Duodenal mucosa (tissue), 2 donors: ENCODE results near the gene FUT7.

ENCODE experiments used
- H3K27ac ChIP-seq: one replicate; pipeline ENCODE4 v1.7.0; 2013; ENCODE audit warnings: low read depth, low read length
- H3K27me3 ChIP-seq, 2 donors: one replicate each; pipeline ENCODE4 v1.7.0; 2013; ENCODE audit warnings: low read length in 2 of 2, control low read depth in 1 of 2; ENCODE audit not compliant: insufficient read depth in 2 of 2, control insufficient read depth in 1 of 2
- H3K36me3 ChIP-seq, 2 donors: one replicate each; pipeline ENCODE4 v1.7.0; 2013; ENCODE audit warnings: low read length in 2 of 2, control low read depth in 1 of 2; ENCODE audit not compliant: insufficient read depth in 2 of 2, control insufficient read depth in 1 of 2
- H3K4me1 ChIP-seq, 2 donors: one replicate each; pipeline ENCODE4 v1.7.0; 2013; ENCODE audit warnings: low read length in 2 of 2, control low read depth in 1 of 2; ENCODE audit not compliant: insufficient read depth in 2 of 2, control insufficient read depth in 1 of 2
- H3K4me3 ChIP-seq, 2 donors: one replicate each; pipeline ENCODE4 v1.7.0; 2013; ENCODE audit warnings: low read length in 2 of 2, low read depth in 1 of 2
- H3K9ac ChIP-seq, 2 donors: one replicate each; pipeline ENCODE4 v1.7.0; 2013; ENCODE audit warnings: low read length in 2 of 2, low read depth in 1 of 2
- H3K9me3 ChIP-seq, 2 donors: one replicate each; pipeline ENCODE4 v1.7.0; 2013; ENCODE audit warnings: low read length in 2 of 2, control low read depth in 1 of 2; ENCODE audit not compliant: control insufficient read depth in 1 of 2

Gene FUT7

GRCh38 chr9:136991993-136992818, 39.7 kb downstream of the FUT7 start, which contains the start of gene PAXX:
Gene PAXX, plus strand, starts transcription at chr9:136992422. Its CDS starts 22 bp downstream, at chr9:136992444.
- H3K9me3 ChIP-seq, result no peaks in the 10 kb centered on the region
- peaks cover 32 to 42% of the 10 kb centered on the region in 2 donors for H3K4me1 ChIP-seq
- H3K4me3 ChIP-seq, result peak within 1 kb of the TSS; percentile 83 to 87
- H3K9ac ChIP-seq, result peak within 1 kb of the TSS; percentile 73
- peaks cover 0 to 3% of the 10 kb centered on the region in 2 donors for H3K36me3 ChIP-seq
- peaks cover 0 to 7% of the 10 kb centered on the region in 2 donors for H3K27me3 ChIP-seq
- H3K27ac ChIP-seq, result peak within 1 kb of the TSS; percentile 85

- Histone ChIP-seq H3K9me3 (no peaks in the 10 kb centered on the region), H3K27me3 (no peaks in the 10 kb centered on the region), H3K36me3 (peaks cover 0 to 3% of the 10 kb centered on the region in 2 donors), H3K4me1 (peaks cover 17 to 25% of the 10 kb centered on the region in 2 donors), H3K27ac (no peak overlapping the region), H3K9ac (no peak overlapping the region), H3K4me3 (no peak overlapping the region)
Observed at GRCh38 chr9:136990242-136990911, 41.5 kb downstream of the FUT7 start.

DNA sequence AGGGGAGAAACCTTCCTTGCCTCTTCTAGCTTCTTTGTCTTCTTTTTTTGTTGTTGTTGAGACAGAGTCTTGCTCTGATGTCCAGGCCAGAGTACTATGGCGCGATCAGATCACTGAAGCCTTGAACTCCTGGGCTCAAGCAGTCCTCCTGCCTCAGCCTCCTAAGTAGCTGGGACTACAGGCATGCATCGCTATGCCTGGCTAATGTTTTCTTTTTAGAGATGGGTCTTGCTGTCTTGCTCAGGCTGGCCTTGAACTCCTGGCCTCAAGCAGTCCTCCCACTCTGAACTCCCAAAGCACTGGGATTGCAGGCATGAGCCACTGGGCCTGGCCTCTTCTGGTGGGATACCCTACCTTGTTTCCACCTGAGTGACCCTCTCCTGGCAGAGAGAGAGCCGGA, 43.0 kb downstream of the FUT7 start:
- Histone ChIP-seq H3K27me3 (peaks cover 12 to 14% of the 10 kb centered on the region in 2 donors), H3K9me3 (no peaks in the 10 kb centered on the region), H3K27ac (no peak overlapping the region), H3K4me1 (peaks cover 10 to 14% of the 10 kb centered on the region in 2 donors), H3K36me3 (peaks cover 0 to under 1% of the 10 kb centered on the region in 2 donors), H3K9ac (no peak overlapping the region), H3K4me3 (no peak overlapping the region)

DNA sequence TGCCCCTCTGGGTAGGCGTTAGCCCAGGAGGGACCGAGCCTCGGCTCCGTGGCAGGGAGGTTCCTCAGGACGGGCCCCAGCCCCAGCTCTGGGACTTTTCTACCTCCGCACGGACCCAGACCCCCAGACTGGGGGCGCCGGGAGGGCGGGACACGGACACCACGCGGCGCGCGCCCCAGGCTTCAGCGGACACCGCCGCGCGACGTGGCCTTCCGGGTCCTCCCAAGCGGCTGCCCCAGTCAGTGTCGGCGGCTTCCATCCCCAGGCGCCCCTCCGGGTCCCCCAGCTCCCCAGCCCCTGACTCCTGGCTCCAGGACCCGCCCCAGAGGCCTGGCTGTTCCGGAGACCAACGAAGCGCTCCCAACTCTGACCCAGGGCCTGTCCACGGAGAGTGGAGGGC, 46.0 kb downstream of the FUT7 start:
- no peak overlapping the region for H3K27ac ChIP-seq
- no peak overlapping the region for H3K9ac ChIP-seq
- peaks cover 18% of the 10 kb centered on the region in 2 donors for H3K27me3 ChIP-seq
- no peak overlapping the region for H3K4me3 ChIP-seq
- H3K9me3 ChIP-seq, result no peaks in the 10 kb centered on the region
- H3K36me3 ChIP-seq, result no peaks in the 10 kb centered on the region
- H3K4me1 ChIP-seq, result no peaks in the 10 kb centered on the region

- Histone ChIP-seq H3K9ac (no peak overlapping the region), H3K36me3 (no peaks in the 10 kb centered on the region), H3K9me3 (no peaks in the 10 kb centered on the region), H3K4me1 (no peaks in the 10 kb centered on the region), H3K4me3 (no peak overlapping the region), H3K27me3 (peaks cover 18% of the 10 kb centered on the region in 2 donors), H3K27ac (no peak overlapping the region)
Observed at GRCh38 chr9:136985027-136985602, 46.8 kb downstream of the FUT7 start.

DNA sequence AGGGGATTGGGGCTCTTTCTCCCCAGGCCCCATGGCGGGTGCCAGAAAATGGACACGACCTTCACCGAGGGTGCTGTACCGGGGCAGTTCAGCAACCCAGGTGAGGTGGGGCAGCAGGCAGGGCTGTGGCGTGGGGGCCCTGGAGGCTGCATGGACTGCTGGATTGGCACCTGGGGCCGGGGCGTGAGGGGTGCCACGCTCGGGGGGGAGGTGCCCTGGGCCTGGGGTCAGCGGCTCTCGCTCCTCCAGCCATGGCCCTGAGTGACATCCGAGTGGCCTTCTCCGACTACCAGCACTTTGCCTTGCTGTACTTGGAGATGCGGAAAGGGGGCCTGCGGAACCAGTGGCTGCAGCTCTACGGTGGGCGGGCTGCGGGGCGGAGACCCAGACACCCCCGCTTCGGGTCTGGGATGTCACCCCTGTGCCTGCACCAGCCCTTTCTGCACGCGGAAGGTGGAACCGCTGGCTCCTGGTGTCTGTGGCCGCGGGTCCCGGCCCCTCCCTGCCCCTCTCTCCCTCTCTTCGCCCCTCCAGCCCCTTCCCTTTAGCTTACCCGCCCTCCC, 47.3 kb downstream of the FUT7 start:
- no peaks in the 10 kb centered on the region for H3K4me1 ChIP-seq
- no peak overlapping the region for H3K4me3 ChIP-seq
- H3K27ac ChIP-seq, result no peak overlapping the region
- H3K36me3 ChIP-seq, result no peaks in the 10 kb centered on the region
- H3K9ac ChIP-seq, result no peak overlapping the region
- H3K27me3 ChIP-seq, result peaks cover 18% of the 10 kb centered on the region in 2 donors
- no peaks in the 10 kb centered on the region for H3K9me3 ChIP-seq

DNA sequence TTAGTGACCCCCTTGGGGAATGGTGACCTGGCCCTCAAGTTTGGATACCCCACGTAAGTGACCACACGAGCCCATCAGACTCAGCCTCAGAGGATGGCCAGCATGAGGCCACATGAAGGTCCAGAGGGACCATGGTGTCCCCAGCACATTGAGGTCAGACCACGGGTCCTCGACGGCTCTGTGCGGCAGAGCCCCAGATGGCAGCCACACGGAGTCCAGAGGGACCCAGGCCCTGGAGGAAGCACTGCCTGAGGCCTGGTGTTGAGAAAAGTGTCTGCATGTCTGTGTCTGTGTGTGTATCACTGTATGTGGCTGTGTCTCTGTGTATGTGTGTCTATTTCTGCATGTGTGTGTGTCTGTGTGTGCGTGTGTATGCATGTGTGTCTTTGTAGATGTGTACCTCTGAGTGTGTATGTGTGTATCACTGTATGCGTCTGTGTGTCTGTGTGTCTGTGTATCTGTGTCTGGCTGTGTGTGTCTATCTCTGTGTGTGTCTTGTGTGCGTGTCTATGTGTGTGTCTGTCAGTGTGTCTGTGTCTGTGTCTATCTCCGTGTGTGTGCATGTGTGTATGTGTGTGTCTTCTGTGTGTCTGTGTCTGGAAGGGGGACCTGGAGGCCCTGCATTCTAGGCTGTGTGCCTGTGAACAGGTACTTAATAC, 48.1 kb downstream of the FUT7 start:
- Histone ChIP-seq H3K4me3 (no peak overlapping the region), H3K36me3 (no peaks in the 10 kb centered on the region), H3K27ac (no peak overlapping the region), H3K4me1 (no peaks in the 10 kb centered on the region), H3K27me3 (peaks cover 18% of the 10 kb centered on the region in 2 donors), H3K9ac (no peak overlapping the region), H3K9me3 (no peaks in the 10 kb centered on the region)

DNA sequence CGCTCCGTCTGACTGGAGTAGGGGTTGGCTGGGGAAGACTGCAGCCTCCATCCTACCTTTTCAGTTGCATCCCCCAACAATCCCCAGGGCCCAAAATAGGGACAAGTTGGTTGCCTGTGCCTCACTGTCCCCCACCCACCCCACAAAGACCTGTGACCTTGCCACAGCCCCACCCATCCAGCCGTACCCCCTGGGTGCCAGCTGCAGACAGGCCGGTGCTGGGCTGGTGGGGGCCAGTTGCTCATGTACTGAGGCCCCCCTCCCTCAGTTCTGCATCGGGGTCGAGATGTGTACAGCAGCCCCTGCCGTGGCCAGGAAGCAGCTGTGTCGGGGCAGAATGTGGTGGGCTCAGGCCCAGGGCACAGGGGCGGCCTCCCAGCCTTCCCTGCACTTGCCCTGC, 48.7 kb downstream of the FUT7 start:
- Histone ChIP-seq H3K9ac (no peak overlapping the region), H3K27me3 (peaks cover 18% of the 10 kb centered on the region in 2 donors), H3K36me3 (no peaks in the 10 kb centered on the region), H3K9me3 (no peaks in the 10 kb centered on the region), H3K4me1 (peaks cover 0 to under 1% of the 10 kb centered on the region in 2 donors), H3K27ac (no peak overlapping the region), H3K4me3 (no peak overlapping the region)

GRCh38 chr9:136982232-136983051, 49.4 kb downstream of the FUT7 start, which contains the start of gene LCNL1:
Gene LCNL1, plus strand, starts transcription at chr9:136982993. Its CDS starts 594 bp downstream, at chr9:136983587.
- H3K27me3 ChIP-seq, result peaks cover 18 to 22% of the 10 kb centered on the region in 2 donors
- H3K36me3 ChIP-seq, result no peaks in the 10 kb centered on the region
- H3K9ac ChIP-seq, result no peak within 1 kb of the TSS
- H3K9me3 ChIP-seq, result no peaks in the 10 kb centered on the region
- H3K27ac ChIP-seq, result no peak within 1 kb of the TSS
- H3K4me3 ChIP-seq, result no peak within 1 kb of the TSS
- H3K4me1 ChIP-seq, result peaks cover 0 to 7% of the 10 kb centered on the region in 2 donors
